Measurements from ENCODE around the gene SLC9A9.
A peak's percentile ranks its signal among the peaks of the same experiment; 100 is the strongest.

SLC9A9 gene

GRCh38 chr3:143676021-143676420 is 172.2 kb downstream of the SLC9A9 start:
- DNase-seq = no peak

- DNase-seq = peak; percentile 25
Measured at GRCh38 chr3:143674100-143674968, 173.9 kb downstream of the SLC9A9 start.

GRCh38 chr3:143672396-143673165 is 175.7 kb downstream of the SLC9A9 start:
- DNase-seq = no peak

DNA sequence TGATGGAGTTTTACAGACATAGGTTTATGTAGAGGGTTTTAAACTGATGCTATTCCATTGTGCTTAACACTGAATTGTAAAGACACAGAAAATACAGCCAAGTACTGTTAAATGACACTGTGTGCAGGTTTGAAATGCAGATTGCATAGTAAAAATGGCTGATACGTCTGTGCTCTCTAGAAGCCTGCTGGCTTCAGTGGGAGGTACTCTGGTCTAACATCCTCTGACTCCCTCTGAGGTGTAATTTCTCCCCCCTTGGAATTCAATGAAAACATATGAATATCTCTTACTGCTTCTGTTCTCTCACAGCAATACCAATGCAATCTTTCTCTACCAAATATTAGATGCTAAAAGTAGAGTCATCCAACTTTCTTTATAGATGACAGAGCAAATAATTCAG is 176.6 kb downstream of the SLC9A9 start:
- no peak for DNase-seq

DNA sequence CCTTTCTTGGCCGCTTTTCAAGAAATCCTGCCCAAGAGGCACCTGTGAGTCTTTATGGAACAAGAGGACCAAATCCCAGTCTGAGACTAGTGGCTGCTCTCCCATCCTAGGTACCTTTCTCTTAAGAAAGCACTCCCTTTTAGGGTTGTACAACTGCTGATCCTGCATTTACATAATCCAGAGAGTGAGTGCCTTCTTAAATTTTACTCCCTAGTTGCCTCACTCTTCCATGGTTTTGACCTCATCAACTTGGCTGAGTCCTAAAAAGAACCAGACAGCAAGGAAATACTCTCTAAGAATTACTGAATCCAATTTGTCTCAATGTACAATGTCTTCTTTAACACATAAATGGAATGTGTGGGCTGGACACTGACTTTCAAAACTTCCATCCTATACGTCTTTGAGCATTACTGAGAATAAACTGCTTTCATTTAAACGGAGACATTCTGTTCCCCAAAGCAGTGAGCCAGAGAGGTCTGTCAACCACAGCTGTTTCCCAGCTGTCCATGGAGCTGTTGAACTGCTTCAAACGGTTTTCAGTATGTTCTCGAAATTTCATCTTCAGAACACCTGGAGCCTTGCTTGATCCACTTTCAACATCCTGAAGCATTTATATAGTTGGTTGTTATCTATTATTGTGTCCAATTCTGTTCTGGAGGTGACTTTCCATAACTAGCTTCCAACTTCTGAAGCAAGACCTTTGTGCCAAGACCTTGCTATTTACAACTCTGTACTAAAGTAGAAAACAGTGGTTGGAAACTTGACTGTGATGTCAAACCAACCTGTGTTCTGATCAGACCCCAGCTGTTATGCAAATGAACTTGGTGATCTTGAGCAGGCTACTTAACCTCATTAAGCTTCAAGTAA is 179.1 kb downstream of the SLC9A9 start:
- no peak for DNase-seq

- DNase-seq = no peak
Measured at GRCh38 chr3:143668385-143668784, 179.9 kb downstream of the SLC9A9 start.

GRCh38 chr3:143661677-143662076 is 186.6 kb downstream of the SLC9A9 start:
- no peak for DNase-seq

GRCh38 chr3:143658861-143659260 is 189.4 kb downstream of the SLC9A9 start:
- DNase-seq = no peak

GRCh38 chr3:143658116-143658515 is 190.2 kb downstream of the SLC9A9 start:
- no peak for DNase-seq

DNA sequence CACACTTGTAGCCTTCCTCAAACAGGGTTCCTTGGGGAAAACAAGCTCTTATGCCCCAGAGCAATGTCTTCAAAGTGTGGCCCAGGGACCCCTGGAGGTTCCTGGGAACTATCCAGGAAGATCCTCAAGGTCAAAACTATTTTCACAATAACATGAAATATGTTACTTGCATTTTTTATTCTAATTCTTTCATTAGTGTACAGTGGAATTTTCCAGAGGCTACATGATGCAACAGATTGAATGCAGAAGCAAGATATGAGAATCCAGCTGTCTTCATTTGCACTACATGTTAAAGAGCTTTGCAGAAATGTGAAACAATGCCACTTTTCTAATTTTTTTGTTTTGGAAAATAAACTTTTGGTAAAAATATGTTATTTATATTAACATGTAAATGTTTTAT is 190.9 kb downstream of the SLC9A9 start:
- no peak for DNase-seq

GRCh38 chr3:143654906-143655305 is 193.4 kb downstream of the SLC9A9 start:
- no peak for DNase-seq

- no peak for DNase-seq
Measured at GRCh38 chr3:143653935-143654334, 194.3 kb downstream of the SLC9A9 start.

GRCh38 chr3:143653493-143653892 is 194.8 kb downstream of the SLC9A9 start:
- no peak for DNase-seq

DNA sequence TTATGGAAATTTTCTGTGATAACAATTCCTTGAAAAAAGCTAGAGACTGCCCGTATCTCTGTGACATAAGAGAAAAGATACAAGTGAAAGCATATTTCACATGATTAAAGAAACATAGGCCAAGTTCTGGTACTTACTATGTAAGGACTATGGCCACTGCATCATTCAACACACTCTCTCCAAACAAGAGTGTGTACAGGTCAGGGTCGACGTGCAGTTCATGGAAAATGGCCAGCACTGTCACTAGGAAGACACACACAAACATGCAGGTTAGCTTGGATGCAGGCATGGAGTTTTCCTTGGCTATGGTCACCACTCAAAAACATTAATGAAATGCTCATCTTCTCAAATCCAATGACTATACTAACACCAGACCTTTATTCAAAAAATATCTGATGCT is 196.2 kb downstream of the SLC9A9 start:
- no peak for DNase-seq

DNA sequence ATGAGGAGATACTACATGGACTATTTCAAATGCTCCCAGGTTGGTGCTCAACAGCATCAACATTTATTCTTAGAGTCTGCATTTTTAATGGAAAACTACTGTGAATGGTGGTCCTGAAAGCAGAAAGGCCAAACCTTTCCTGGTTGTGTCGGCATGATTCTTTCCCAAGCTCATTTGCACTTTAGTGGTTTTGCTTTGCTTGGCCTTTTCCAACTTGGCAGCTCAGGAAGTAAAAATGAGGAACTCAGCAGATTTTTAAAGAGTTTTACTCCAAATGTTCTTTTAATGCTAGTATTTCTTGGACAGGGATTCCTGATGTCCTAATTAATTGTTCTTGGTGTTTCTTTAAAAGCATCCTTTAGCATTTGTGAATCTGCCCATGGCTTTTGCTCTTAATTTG is 197.4 kb downstream of the SLC9A9 start:
- DNase-seq = no peak

- DNase-seq = no peak
Measured at GRCh38 chr3:143650120-143650519, 198.1 kb downstream of the SLC9A9 start.

- DNase-seq = no peak
Measured at GRCh38 chr3:143648708-143649107, 199.6 kb downstream of the SLC9A9 start.

DNA sequence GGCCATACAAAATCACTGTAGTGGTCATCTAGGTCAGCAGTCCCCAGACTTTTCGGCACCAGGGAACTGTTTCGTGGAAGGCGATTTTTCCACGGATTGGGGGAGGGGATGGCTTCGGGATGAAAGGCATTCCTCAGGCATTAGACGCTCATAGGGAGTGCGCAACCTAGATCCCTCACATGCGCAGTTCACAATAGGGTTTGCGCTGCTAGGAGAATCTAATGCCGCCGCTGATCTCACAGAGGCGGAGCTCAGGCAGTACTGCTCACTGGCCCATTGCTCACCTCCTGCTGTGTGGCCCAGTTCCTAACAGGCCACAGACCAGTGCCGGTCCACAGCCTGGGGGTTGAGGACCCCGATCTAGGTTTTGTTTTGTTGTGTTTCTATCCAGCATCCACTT is 200.1 kb downstream of the SLC9A9 start:
- DNase-seq = no peak

GRCh38 chr3:143644370-143645089 is 203.7 kb downstream of the SLC9A9 start:
- no peak for DNase-seq

GRCh38 chr3:143643905-143644304 is 204.4 kb downstream of the SLC9A9 start:
- no peak for DNase-seq

DNA sequence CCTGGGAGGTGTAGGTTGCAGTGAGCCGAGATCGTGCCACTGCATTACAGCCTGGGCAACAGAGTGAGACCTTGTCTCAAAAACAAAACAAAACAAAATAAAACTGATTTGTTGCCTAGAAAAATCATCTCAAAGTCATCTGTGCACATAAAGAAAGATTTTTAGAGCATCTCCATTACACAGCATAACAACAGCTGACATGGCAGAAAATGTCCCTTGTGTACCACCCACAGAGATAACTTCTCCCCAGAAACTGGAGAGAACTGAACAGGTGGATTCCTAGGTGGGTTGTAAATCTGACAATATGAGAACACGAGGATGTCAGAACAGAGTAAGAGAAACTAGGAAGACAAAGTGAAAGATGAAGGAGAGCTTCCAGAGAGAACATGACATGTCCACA is 207.5 kb downstream of the SLC9A9 start:
- no peak for DNase-seq

DNA sequence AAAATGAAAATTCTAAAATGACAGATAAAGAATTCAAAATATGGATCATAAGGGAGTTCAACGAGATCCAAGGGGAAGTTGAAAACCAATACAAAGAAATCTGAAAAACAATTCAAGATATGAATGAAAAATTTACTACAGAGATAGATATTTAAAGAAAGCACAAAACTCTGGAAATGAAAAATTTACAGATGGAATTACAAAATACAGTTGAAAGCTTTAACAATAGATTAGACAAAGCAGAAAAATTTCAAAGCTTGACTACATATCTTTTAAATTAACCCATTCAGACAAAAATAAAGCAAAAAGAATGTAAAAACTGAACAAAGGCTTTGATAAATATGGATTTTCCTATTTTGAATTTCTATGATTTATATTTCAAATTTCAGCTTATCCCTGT is 211.1 kb downstream of the SLC9A9 start:
- DNase-seq = no peak

GRCh38 chr3:143634991-143635390 is 213.3 kb downstream of the SLC9A9 start:
- DNase-seq = no peak
